ENCODE measurements around the gene STARD10. TPM values are rescaled to one million over a fixed set of nuclear protein-coding genes. Genes with fewer than 3 reads are reported as not detected.
A peak's percentile ranks its signal among the peaks of the same experiment; 100 is the strongest.

The STARD10 gene
- total and polyA plus RNA-seq, 9 of the 15 experiments (the other 6 are each of a cell fraction or from before 2014, with no cell fraction given): 0.15 to 52.9 (median 32.3) TPM

DNA sequence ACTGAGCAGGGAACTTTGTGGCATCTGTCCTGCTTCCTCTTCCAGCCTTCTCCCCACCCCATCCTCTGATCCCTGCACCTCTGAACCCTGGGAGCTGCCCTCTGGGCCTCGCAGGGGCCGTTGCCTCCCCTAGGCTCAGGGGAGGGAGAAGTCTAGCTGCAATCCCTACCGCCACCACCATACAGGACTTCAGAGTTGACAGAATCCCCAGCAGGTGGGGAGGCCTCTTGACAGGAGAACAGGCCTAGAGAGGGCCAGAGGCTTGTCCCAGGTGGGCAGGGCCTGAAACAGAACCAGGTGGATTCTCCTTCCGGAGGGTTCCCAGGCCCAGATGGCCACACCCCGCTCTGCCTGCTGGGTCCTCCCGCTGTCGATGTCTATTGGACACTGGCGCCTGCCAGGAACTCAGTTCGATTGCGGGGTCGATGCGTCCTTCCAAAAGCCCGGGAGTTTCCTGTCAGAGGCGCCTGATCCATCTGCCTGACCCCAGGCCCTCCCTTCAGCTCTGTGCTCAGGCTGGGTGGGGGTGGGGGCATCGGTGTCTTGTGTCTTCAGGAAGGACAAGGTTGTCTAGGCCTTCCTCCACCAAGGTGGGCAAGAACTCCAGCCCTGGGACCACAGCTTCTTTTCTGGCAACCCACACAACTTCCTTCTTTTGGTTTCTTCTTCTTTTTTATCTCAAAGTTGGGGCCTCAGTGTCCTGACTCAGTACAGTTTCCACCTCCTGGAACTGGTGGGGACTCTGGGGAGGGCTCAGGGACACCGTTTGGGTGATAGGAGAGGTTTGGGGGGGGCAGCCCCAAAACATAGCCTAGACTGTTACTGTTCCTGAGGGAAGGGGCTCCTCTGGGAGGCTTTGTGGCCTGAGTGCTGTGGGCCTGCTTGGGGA, 6.4 kb downstream of the STARD10 start (continued):
- TF ChIP-seq, protein P1, sequence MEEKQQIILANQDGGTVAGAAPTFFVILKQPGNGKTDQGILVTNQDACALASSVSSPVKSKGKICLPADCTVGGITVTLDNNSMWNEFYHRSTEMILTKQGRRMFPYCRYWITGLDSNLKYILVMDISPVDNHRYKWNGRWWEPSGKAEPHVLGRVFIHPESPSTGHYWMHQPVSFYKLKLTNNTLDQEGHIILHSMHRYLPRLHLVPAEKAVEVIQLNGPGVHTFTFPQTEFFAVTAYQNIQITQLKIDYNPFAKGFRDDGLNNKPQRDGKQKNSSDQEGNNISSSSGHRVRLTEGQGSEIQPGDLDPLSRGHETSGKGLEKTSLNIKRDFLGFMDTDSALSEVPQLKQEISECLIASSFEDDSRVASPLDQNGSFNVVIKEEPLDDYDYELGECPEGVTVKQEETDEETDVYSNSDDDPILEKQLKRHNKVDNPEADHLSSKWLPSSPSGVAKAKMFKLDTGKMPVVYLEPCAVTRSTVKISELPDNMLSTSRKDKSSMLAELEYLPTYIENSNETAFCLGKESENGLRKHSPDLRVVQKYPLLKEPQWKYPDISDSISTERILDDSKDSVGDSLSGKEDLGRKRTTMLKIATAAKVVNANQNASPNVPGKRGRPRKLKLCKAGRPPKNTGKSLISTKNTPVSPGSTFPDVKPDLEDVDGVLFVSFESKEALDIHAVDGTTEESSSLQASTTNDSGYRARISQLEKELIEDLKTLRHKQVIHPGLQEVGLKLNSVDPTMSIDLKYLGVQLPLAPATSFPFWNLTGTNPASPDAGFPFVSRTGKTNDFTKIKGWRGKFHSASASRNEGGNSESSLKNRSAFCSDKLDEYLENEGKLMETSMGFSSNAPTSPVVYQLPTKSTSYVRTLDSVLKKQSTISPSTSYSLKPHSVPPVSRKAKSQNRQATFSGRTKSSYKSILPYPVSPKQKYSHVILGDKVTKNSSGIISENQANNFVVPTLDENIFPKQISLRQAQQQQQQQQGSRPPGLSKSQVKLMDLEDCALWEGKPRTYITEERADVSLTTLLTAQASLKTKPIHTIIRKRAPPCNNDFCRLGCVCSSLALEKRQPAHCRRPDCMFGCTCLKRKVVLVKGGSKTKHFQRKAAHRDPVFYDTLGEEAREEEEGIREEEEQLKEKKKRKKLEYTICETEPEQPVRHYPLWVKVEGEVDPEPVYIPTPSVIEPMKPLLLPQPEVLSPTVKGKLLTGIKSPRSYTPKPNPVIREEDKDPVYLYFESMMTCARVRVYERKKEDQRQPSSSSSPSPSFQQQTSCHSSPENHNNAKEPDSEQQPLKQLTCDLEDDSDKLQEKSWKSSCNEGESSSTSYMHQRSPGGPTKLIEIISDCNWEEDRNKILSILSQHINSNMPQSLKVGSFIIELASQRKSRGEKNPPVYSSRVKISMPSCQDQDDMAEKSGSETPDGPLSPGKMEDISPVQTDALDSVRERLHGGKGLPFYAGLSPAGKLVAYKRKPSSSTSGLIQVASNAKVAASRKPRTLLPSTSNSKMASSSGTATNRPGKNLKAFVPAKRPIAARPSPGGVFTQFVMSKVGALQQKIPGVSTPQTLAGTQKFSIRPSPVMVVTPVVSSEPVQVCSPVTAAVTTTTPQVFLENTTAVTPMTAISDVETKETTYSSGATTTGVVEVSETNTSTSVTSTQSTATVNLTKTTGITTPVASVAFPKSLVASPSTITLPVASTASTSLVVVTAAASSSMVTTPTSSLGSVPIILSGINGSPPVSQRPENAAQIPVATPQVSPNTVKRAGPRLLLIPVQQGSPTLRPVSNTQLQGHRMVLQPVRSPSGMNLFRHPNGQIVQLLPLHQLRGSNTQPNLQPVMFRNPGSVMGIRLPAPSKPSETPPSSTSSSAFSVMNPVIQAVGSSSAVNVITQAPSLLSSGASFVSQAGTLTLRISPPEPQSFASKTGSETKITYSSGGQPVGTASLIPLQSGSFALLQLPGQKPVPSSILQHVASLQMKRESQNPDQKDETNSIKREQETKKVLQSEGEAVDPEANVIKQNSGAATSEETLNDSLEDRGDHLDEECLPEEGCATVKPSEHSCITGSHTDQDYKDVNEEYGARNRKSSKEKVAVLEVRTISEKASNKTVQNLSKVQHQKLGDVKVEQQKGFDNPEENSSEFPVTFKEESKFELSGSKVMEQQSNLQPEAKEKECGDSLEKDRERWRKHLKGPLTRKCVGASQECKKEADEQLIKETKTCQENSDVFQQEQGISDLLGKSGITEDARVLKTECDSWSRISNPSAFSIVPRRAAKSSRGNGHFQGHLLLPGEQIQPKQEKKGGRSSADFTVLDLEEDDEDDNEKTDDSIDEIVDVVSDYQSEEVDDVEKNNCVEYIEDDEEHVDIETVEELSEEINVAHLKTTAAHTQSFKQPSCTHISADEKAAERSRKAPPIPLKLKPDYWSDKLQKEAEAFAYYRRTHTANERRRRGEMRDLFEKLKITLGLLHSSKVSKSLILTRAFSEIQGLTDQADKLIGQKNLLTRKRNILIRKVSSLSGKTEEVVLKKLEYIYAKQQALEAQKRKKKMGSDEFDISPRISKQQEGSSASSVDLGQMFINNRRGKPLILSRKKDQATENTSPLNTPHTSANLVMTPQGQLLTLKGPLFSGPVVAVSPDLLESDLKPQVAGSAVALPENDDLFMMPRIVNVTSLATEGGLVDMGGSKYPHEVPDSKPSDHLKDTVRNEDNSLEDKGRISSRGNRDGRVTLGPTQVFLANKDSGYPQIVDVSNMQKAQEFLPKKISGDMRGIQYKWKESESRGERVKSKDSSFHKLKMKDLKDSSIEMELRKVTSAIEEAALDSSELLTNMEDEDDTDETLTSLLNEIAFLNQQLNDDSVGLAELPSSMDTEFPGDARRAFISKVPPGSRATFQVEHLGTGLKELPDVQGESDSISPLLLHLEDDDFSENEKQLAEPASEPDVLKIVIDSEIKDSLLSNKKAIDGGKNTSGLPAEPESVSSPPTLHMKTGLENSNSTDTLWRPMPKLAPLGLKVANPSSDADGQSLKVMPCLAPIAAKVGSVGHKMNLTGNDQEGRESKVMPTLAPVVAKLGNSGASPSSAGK (IDR thresholded peaks at IDR 0.05): peak; percentile 90
- no peak for TF ChIP-seq MTF1 (CRISPR knock-in tag; IDR thresholded peaks at IDR 0.05; ENCODE audit: borderline replicate concordance)
- TF ChIP-seq, protein P2, sequence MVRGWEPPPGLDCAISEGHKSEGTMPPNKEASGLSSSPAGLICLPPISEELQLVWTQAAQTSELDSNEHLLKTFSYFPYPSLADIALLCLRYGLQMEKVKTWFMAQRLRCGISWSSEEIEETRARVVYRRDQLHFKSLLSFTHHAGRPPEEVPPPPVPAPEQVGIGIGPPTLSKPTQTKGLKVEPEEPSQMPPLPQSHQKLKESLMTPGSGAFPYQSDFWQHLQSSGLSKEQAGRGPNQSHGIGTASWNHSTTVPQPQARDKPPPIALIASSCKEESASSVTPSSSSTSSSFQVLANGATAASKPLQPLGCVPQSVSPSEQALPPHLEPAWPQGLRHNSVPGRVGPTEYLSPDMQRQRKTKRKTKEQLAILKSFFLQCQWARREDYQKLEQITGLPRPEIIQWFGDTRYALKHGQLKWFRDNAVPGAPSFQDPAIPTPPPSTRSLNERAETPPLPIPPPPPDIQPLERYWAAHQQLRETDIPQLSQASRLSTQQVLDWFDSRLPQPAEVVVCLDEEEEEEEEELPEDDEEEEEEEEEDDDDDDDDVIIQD (CRISPR knock-in tag; IDR thresholded peaks at IDR 0.05): no peak
- peak; percentile 52; the same call in 1 of the 2 replicates for TF ChIP-seq TOE1 (IDR thresholded peaks at IDR 0.05; ENCODE audit: borderline replicate concordance)
- TF ChIP-seq TOE1 (CRISPR knock-in tag; IDR thresholded peaks at IDR 0.05; ENCODE audit: borderline replicate concordance, low read depth): no peak

Measured in K562 (cell line).